Lung (tissue), 12 donors: ENCODE data around the gene TSEN54. TPM values are rescaled to one million over a fixed set of nuclear protein-coding genes. Genes with fewer than 3 reads are reported as not detected.

Source experiments
- ATAC-seq: fragments of 200-7000 bp; cut with Tn5 transposase; one replicate; pipeline ENCODE4 v1.9.1; 2020; ENCODE audit warnings: moderate number of reproducible peaks; ENCODE audit not compliant: insufficient read depth, low FRiP score
- DNase-seq, 3 donors: peaks; one replicate each; pipeline ENCODE4 v3.0.0-alpha.2; 2013 to 2017
- H3K27ac ChIP-seq, 2 donors: one replicate each; pipeline ENCODE4 v1.5.1; 2013; ENCODE audit warnings: mild to moderate bottlenecking in 2 of 2, moderate library complexity in 2 of 2, control low read depth in 1 of 2, inconsistent platforms in 1 of 2, low read depth in 1 of 2, low read length in 1 of 2
- H3K27me3 ChIP-seq, 3 donors: one replicate each; pipeline ENCODE4 v1.5.1; 2013; ENCODE audit warnings: low read length in 2 of 3; ENCODE audit not compliant: control insufficient read depth in 3 of 3, insufficient read depth in 3 of 3
- H3K36me3 ChIP-seq, 4 donors: one replicate each; pipeline ENCODE4 v1.5.1; 2013; ENCODE audit warnings: low read length in 4 of 4, mild to moderate bottlenecking in 1 of 4, moderate library complexity in 1 of 4; ENCODE audit not compliant: control insufficient read depth in 4 of 4, insufficient read depth in 4 of 4
- H3K4me1 ChIP-seq, 5 donors: one replicate each; pipeline ENCODE4 v1.5.1; 2013; ENCODE audit warnings: low read length in 5 of 5, mild to moderate bottlenecking in 2 of 5, moderate library complexity in 1 of 5; ENCODE audit not compliant: control insufficient read depth in 5 of 5, insufficient read depth in 5 of 5
- H3K4me3 ChIP-seq: one replicate; pipeline ENCODE4 v1.5.1; 2013; ENCODE audit warnings: mild to moderate bottlenecking, control low read depth, moderate library complexity
- H3K9ac ChIP-seq, 2 donors: one replicate each; pipeline ENCODE4 v1.5.1; 2013; ENCODE audit warnings: low read length in 2 of 2, control low read depth in 1 of 2; ENCODE audit not compliant: insufficient read depth in 1 of 2
- H3K9me3 ChIP-seq, 4 donors: one replicate each; pipeline ENCODE4 v1.5.1; 2013; ENCODE audit warnings: low read length in 3 of 4, mild to moderate bottlenecking in 1 of 4, moderate library complexity in 1 of 4; ENCODE audit not compliant: control insufficient read depth in 4 of 4, insufficient read depth in 3 of 4
- CTCF ChIP-seq: IDR thresholded peaks from 2 replicates; pipeline ENCODE4 v1.5.1; 2012; ENCODE audit warnings: mild to moderate bottlenecking; ENCODE audit errors: control extremely low read depth, extremely low read depth
- WGBS, 2 donors: extraction: QIAGEN DNeasy Blood & Tissue Kit; methylation state at CpG; one replicate each; pipeline ENCODE4 v1.1.7; 2013; 5-methylcytosine and 5-hydroxymethylcytosine counted together
- polyA plus RNA-seq, 2 donors: library from polyadenylated mRNA; stranded (reverse); fragments of 200-250 nt; gene quantifications; one replicate each; pipeline ENCODE4 v1.2.1, GENCODE V29; 2013
- total RNA-seq, 2 donors: library from RNA; depleted of rRNA in 1 of 2; stranded (reverse); fragments of >200 nt in 1 of 2; gene quantifications; one replicate each; pipeline ENCODE4 v1.2.1, GENCODE V29; 2014 to 2021
- donor health status: control.
- donor health status: control.
- donor health status: Bipolar disorder and iron deficiency.
- donor health status: healthy.
- donor health status: DM: yes; HTN: yes; CAD: no.

The TSEN54 gene
- total and polyA plus RNA-seq, 4 donors, result 18.4 to 36.5 (median 21.6) TPM

DNA sequence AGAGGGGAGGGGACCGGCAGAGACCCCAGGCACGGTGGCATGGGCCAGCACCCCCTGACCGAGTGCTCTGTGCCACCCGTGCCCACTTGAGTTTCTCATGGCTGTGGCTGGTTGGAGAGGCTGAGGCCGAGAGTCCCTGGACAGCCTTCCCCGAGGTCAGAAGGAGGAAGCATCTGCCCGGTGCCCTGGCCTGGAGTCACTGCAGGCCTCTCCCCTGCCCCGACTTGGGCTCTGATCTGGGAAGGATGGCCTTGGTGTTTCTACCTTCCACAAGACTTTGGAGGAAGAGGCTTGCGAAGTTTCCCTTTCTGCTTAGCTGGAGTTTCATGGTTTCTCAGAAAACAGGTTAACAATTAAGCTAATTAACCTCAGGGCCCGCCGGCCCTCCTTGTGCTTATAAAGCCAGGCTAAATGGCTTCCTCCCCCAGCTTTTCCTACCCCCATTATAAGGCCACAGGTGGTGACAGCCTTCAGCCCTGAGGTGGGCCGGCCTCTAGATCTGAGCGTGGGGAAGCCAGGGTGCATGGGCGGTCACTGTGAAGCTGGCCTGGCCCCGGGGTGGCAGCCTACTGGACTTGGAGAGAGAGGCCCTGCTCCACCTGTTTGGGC lies 26.5 kb downstream of the TSEN54 start:
- H3K4me3 ChIP-seq, result no peak overlapping the region
- H3K27ac ChIP-seq, result no peak overlapping the region
- no peaks in the 10 kb centered on the region for H3K36me3 ChIP-seq
- 79 to 87% methylated on average over 15 of the region's 15 CpGs for WGBS, 2 donors
- peaks cover 0 to 2% (median 0%) of the 10 kb centered on the region in 4 donors for H3K9me3 ChIP-seq
- no peaks in the 10 kb centered on the region for H3K27me3 ChIP-seq
- no peak for TF ChIP-seq CTCF
- H3K4me1 ChIP-seq, result no peaks in the 10 kb centered on the region
- no peak for ATAC-seq
- no peak overlapping the region for H3K9ac ChIP-seq
- no peak for DNase-seq

GRCh38 chr17:75544250-75544649 lies 27.9 kb downstream of the TSEN54 start:
- H3K9ac ChIP-seq, result no peak overlapping the region

GRCh38 chr17:75546181-75546580 lies 29.9 kb downstream of the TSEN54 start:
- Histone ChIP-seq H3K4me1 (peaks cover 0 to 5% (median 2%) of the 10 kb centered on the region in 5 donors), H3K27ac (no peak overlapping the region), H3K9me3 (peaks cover 0 to 2% (median 0%) of the 10 kb centered on the region in 4 donors), H3K4me3 (no peak overlapping the region), H3K9ac (no peak overlapping the region), H3K27me3 (no peaks in the 10 kb centered on the region), H3K36me3 (no peaks in the 10 kb centered on the region)
- WGBS, 2 donors, result 95 to 96% methylated on average over 13 of the region's 13 CpGs
- no peak for TF ChIP-seq CTCF
- DNase-seq, result no peak
- ATAC-seq, result no peak

More at GRCh38 chr17:75544250-75544649, 27.9 kb downstream of the TSEN54 start:
- Histone ChIP-seq H3K4me3 (no peak overlapping the region), H3K27ac (no peak overlapping the region), H3K9me3 (peaks cover 0 to 2% (median 0%) of the 10 kb centered on the region in 4 donors), H3K27me3 (no peaks in the 10 kb centered on the region), H3K4me1 (peaks cover 0 to 5% (median 2%) of the 10 kb centered on the region in 5 donors), H3K36me3 (no peaks in the 10 kb centered on the region)
- DNase-seq (no peak), ATAC-seq (no peak)
- WGBS, 2 donors, result 75 to 79% methylated on average over 8 of the region's 8 CpGs
- no peak for TF ChIP-seq CTCF

DNA sequence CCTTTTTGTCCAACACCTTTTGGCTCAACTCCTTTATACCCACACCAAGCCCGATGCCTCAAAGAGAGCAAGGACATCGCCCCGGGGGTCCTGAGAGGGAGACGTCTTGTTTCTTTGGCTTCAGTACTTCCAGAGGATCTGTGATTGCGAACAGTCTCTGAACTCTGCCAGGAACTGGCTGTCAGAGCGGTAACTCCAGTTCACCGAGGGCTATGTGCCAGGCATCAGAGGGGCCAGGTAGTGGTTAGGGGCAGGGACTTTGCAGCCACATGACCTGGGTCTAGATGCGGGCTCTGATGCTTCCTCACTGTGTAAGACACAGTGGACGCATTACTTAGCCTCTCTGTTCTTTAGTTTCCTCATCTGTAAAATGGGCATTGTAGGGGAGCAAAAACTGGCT lies 30.8 kb downstream of the TSEN54 start:
- Histone ChIP-seq H3K4me1 (peaks cover 0 to 5% (median 2%) of the 10 kb centered on the region in 5 donors), H3K4me3 (no peak overlapping the region), H3K9ac (no peak overlapping the region), H3K27me3 (no peaks in the 10 kb centered on the region), H3K36me3 (no peaks in the 10 kb centered on the region), H3K9me3 (peaks cover 0 to 2% (median 0%) of the 10 kb centered on the region in 4 donors), H3K27ac (no peak overlapping the region)
- DNase-seq (no peak), ATAC-seq (no peak)
- WGBS, 2 donors, result 90 to 94% methylated on average over 9 of the region's 9 CpGs
- no peak for TF ChIP-seq CTCF
